Endothelial cell (in vitro differentiated cells): ENCODE data around the gene PLEKHN1. TPM values are rescaled to one million over a fixed set of nuclear protein-coding genes. Genes with fewer than 3 reads are reported as not detected.

Source experiments
- DNase-seq: peaks from one replicate; pipeline ENCODE4 v3.0.0; 2021; ENCODE audit warnings: low spot score
- H3K27ac Mint-ChIP-seq: one replicate; pipeline ENCODE4 v1.8.0; 2021; ENCODE audit warnings: mixed read lengths, inconsistent platforms; ENCODE audit not compliant: unreplicated experiment
- H3K27me3 Mint-ChIP-seq: one replicate; pipeline ENCODE4 v1.8.0; 2021; ENCODE audit warnings: mild to moderate bottlenecking, moderate library complexity, mixed read lengths, inconsistent platforms; ENCODE audit not compliant: unreplicated experiment
- H3K36me3 Mint-ChIP-seq: one replicate; pipeline ENCODE4 v1.8.0; 2021; ENCODE audit warnings: mild to moderate bottlenecking, low read depth, mixed read lengths, inconsistent platforms; ENCODE audit not compliant: unreplicated experiment
- H3K4me1 Mint-ChIP-seq: one replicate; pipeline ENCODE4 v1.8.0; 2021; ENCODE audit warnings: mild to moderate bottlenecking, mixed read lengths, inconsistent platforms; ENCODE audit not compliant: unreplicated experiment
- H3K4me3 Mint-ChIP-seq: one replicate; pipeline ENCODE4 v1.8.0; 2021; ENCODE audit warnings: mild to moderate bottlenecking, mixed read lengths, inconsistent platforms; ENCODE audit not compliant: unreplicated experiment
- H3K9me3 Mint-ChIP-seq: one replicate; pipeline ENCODE4 v1.8.0; 2021; ENCODE audit warnings: mixed read lengths, inconsistent platforms; ENCODE audit not compliant: unreplicated experiment
- total RNA-seq: library from RNA; stranded (reverse); fragmentation: NEBNext Ultra II Directional; extraction: Animal tissue kit (Norgen Biotek cat#: 25700); gene quantifications from one replicate; pipeline ENCODE4 v1.2.1, GENCODE V29; 2021; ENCODE audit not compliant: unreplicated experiment
- TF ChIP-seq, protein P1 (sequence below): fragments of 200-600 bp; sonication (generic); IDR thresholded peaks from one replicate; pipeline ENCODE4 v1.5.0; 2021; ENCODE audit warnings: antibody characterized with exemption; ENCODE audit not compliant: unreplicated experiment

Gene PLEKHN1
- total RNA-seq, 1 donor from 2014 or later: not detected

DNA sequence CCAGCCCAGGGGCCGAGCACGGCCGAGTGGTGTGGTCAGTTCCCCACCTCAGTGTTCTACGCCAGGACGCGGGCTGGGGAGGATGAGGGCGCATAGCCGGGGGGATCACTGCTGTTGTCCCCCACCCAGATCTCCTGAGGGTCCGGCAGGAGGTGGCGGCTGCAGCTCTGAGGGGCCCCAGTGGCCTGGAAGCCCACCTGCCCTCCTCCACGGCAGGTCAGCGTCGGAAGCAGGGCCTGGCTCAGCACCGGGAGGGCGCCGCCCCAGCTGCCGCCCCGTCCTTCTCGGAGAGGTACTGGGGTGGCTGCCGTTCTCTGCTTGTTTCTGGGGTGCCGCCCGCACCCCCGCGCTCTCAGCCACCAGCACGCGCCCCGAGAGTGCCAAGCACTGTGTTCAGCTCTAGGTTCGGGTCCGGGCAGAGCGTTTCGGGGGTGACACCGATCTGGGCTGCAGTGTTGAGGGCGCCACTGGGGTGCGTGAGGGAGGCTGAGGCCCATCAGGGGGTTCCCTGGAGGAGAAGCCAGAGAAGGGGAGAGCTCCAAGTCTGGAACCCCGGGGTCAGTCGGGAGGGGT lies 25.2 kb upstream of the PLEKHN1 start:
- no peak for DNase-seq
- TF ChIP-seq, protein P1, sequence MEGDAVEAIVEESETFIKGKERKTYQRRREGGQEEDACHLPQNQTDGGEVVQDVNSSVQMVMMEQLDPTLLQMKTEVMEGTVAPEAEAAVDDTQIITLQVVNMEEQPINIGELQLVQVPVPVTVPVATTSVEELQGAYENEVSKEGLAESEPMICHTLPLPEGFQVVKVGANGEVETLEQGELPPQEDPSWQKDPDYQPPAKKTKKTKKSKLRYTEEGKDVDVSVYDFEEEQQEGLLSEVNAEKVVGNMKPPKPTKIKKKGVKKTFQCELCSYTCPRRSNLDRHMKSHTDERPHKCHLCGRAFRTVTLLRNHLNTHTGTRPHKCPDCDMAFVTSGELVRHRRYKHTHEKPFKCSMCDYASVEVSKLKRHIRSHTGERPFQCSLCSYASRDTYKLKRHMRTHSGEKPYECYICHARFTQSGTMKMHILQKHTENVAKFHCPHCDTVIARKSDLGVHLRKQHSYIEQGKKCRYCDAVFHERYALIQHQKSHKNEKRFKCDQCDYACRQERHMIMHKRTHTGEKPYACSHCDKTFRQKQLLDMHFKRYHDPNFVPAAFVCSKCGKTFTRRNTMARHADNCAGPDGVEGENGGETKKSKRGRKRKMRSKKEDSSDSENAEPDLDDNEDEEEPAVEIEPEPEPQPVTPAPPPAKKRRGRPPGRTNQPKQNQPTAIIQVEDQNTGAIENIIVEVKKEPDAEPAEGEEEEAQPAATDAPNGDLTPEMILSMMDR: no peak
- no peak overlapping the region for H3K4me3 Mint-ChIP-seq
- H3K9me3 Mint-ChIP-seq: no peaks in the 10 kb centered on the region
- H3K4me1 Mint-ChIP-seq: no peaks in the 10 kb centered on the region
- peaks cover 12% of the 10 kb centered on the region for H3K27me3 Mint-ChIP-seq
- H3K27ac Mint-ChIP-seq: no peak overlapping the region
- peaks cover 9% of the 10 kb centered on the region for H3K36me3 Mint-ChIP-seq

DNA sequence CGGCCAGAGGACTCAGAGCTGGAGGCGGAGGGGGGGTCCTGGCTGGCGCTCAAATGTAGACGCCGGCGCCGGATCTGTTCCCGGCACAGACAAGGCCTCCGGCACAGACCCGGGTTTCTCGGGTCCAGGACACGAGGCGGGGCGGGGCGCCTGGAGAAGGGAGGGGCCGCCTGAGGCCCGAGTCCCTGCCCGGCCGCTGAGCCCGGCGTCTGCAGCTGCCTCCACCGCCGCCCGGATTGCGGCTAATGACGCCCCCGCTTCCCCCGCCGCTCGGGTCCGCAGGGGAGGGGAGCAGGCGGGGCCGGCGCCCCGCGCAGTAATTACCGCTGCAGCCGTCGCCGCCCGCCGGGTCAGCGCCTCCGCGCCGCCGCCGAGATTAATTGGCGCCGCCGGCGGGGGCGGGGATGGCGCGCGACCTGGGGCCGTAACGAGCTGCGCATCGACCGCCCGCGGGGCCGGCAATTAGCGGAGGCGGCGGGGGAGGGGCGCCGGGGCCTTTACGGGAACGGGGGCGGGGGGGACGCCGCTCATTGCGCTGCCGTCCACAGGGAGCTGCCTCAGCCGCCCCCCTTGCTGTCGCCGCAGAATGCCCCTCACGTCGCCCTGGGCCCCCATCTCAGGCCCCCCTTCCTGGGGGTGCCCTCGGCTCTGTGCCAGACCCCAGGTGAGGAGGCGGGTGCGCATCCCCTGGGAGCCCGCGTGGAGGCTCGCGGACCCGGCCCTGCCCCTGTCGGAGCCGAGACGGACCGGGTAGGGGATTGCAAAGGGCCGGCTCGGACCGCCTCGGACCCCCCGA lies 24.5 kb upstream of the PLEKHN1 start:
- Mint-ChIP-seq H3K27ac (no peak overlapping the region), H3K9me3 (no peaks in the 10 kb centered on the region), H3K36me3 (peaks cover 9% of the 10 kb centered on the region), H3K27me3 (peaks cover 12% of the 10 kb centered on the region), H3K4me3 (no peak overlapping the region), H3K4me1 (no peaks in the 10 kb centered on the region)
- TF ChIP-seq, protein P1: no peak
- no peak for DNase-seq

DNA sequence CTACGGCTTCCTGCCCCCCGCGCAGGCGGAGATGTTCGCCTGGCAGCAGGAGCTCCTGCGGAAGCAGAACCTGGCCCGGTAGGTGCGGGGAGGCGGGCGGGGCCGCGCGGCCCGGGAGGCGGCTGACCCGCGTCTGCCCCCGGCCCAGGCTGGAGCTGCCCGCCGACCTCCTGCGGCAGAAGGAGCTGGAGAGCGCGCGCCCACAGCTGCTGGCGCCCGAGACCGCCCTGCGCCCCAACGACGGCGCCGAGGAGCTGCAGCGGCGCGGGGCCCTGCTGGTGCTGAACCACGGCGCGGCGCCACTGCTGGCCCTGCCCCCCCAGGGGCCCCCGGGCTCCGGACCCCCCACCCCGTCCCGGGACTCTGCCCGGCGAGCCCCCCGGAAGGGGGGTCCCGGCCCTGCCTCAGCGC lies 23.9 kb upstream of the PLEKHN1 start:
- TF ChIP-seq, protein P1: no peak
- Mint-ChIP-seq H3K4me1 (no peaks in the 10 kb centered on the region), H3K27me3 (peaks cover 12% of the 10 kb centered on the region), H3K36me3 (peaks cover 9% of the 10 kb centered on the region), H3K27ac (no peak overlapping the region), H3K9me3 (no peaks in the 10 kb centered on the region), H3K4me3 (no peak overlapping the region)
- no peak for DNase-seq

DNA sequence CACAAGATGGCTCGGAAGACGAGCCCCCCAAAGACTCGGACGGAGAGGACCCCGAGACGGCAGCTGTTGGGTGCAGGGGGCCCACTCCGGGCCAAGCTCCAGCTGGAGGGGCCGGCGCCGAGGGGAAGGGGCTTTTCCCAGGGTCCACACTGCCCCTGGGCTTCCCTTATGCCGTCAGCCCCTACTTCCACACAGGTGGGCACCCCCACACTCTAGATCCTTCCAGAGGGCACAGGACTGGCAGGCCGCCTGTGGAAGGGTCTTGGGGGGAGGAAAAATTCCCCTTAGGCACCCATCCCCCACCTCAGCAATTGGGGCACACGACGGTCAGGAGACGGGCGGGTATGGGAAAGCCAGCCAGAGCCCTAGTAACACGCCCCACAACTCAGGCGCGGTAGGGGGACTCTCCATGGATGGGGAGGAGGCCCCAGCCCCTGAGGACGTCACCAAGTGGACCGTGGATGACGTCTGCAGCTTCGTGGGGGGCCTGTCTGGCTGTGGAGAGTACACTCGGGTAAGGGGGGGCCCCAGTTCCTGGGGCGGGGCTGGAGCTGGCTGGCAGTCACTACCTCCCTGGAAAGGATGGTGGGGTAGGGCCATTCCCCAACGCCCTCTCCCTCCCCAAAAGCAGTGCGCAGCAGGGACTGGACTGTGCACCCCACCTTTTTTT lies 23.3 kb upstream of the PLEKHN1 start:
- TF ChIP-seq, protein P1: no peak
- H3K36me3 Mint-ChIP-seq: peaks cover 9% of the 10 kb centered on the region
- H3K9me3 Mint-ChIP-seq: no peaks in the 10 kb centered on the region
- DNase-seq: no peak
- H3K4me3 Mint-ChIP-seq: no peak overlapping the region
- H3K4me1 Mint-ChIP-seq: no peaks in the 10 kb centered on the region
- H3K27me3 Mint-ChIP-seq: peaks cover 10% of the 10 kb centered on the region
- H3K27ac Mint-ChIP-seq: no peak overlapping the region
